GM21786 (cell line): ENCODE data around the gene MEIG1.
A peak's percentile ranks its signal among the peaks of the same experiment; 100 is the strongest.
"Not testable (repeated sequence)": the region's sequence is repeated elsewhere in the genome, so short reads cannot be mapped to it uniquely, and the experiment has no call there.

Experiments
- ATAC-seq: cut with Tn5 transposase; IDR thresholded peaks from one replicate; pipeline ENCODE4 v1.9.1; 2021; ENCODE audit not compliant: unreplicated experiment

Gene MEIG1

GRCh38 chr10:14959221-14960057 lies at the start of gene MEIG1:
MEIG1 (plus strand) TSS chr10:14959388; CDS start chr10:14966469, 7,081 bp downstream.
- ATAC-seq, result peak; percentile 79

- no peak for ATAC-seq
Observed at GRCh38 chr10:14910953-14911352, 48.2 kb upstream of the MEIG1 start.

GRCh38 chr10:14911801-14912200 lies 47.4 kb upstream of the MEIG1 start:
- ATAC-seq, result no peak

GRCh38 chr10:14916600-14916999 lies 42.6 kb upstream of the MEIG1 start:
- ATAC-seq, result no peak

GRCh38 chr10:14917827-14918226 lies 41.4 kb upstream of the MEIG1 start:
- ATAC-seq, result no peak

GRCh38 chr10:14918964-14919363 lies 40.2 kb upstream of the MEIG1 start:
- ATAC-seq, result no peak

- ATAC-seq, result no peak
Observed at GRCh38 chr10:14924013-14924412, 35.2 kb upstream of the MEIG1 start.

- ATAC-seq, result no peak
Observed at GRCh38 chr10:14925268-14925667, 33.9 kb upstream of the MEIG1 start.

GRCh38 chr10:14926061-14926470 lies 33.1 kb upstream of the MEIG1 start:
- no peak for ATAC-seq

GRCh38 chr10:14926722-14927416 lies 32.3 kb upstream of the MEIG1 start:
- ATAC-seq, result peak; percentile 95

GRCh38 chr10:14930610-14931009 lies 28.6 kb upstream of the MEIG1 start:
- ATAC-seq, result no peak

GRCh38 chr10:14936584-14936983 lies 22.6 kb upstream of the MEIG1 start:
- ATAC-seq, result no peak

- peak; percentile 56 for ATAC-seq
Observed at GRCh38 chr10:14938971-14939370, 20.2 kb upstream of the MEIG1 start.

- ATAC-seq, result peak; percentile 70
Observed at GRCh38 chr10:14942147-14942949, 16.8 kb upstream of the MEIG1 start.

- not testable (repeated sequence) for ATAC-seq
Observed at GRCh38 chr10:14942950-14943338, 16.2 kb upstream of the MEIG1 start.

GRCh38 chr10:14945108-14945507 lies 14.1 kb upstream of the MEIG1 start:
- no peak for ATAC-seq

GRCh38 chr10:14947268-14947667 lies 11.9 kb upstream of the MEIG1 start:
- no peak for ATAC-seq

GRCh38 chr10:14949291-14949690 lies 9.9 kb upstream of the MEIG1 start:
- no peak for ATAC-seq

GRCh38 chr10:14952851-14953423 lies 6.3 kb upstream of the MEIG1 start:
- no peak for ATAC-seq

- ATAC-seq, result peak; percentile 48
Observed at GRCh38 chr10:14953424-14954000, 5.7 kb upstream of the MEIG1 start.
